Naive thymus-derived CD4-positive, alpha-beta T cell (primary cell): Measurements from ENCODE around the gene CFAP73. TPM values are rescaled to one million over a fixed set of nuclear protein-coding genes. Genes with fewer than 3 reads are reported as not detected.

Experiments
- ATAC-seq: fragments of 150-1000 bp; cut with Tn5 transposase; 2 replicates; pipeline ENCODE4 v1.10.0; 2021; ENCODE audit warnings: mild to moderate bottlenecking, moderate library complexity
- CTCF ChIA-PET: fragments of 350-600 bp; sonication (Branson Sonifier 250); formaldehyde crosslinking; loops from one replicate; lab custom pipeline; 2021; ENCODE audit warnings: antibody characterized with exemption; lab: Charles Lee
- POLR2A ChIA-PET: fragments of 350-600 bp; sonication (Branson Sonifier 250); formaldehyde crosslinking; loops from one replicate; lab custom pipeline; 2021; ENCODE audit warnings: antibody characterized with exemption, inconsistent platforms; lab: Charles Lee
- DNase-seq, 9 donors: peaks; one replicate each; pipeline versions ENCODE4 v3.0.0 to v3.0.0-alpha.2; 2020 to 2022; ENCODE audit warnings: mixed read lengths in 1 of 9
- H3K27ac ChIP-seq: one replicate; pipeline ENCODE4 v1.7.0; 2013; ENCODE audit warnings: mild to moderate bottlenecking, low read depth, low read length, moderate library complexity
- H3K27me3 ChIP-seq, 2 donors: one replicate each; pipeline ENCODE4 v1.7.0; 2013; ENCODE audit warnings: low read length in 2 of 2, mild to moderate bottlenecking in 2 of 2, moderate library complexity in 2 of 2; ENCODE audit not compliant: control insufficient read depth in 2 of 2, insufficient read depth in 2 of 2
- H3K36me3 ChIP-seq, 3 experiments: 1 replicate in 2 of 3; 2 replicates in 1 of 3; pipeline ENCODE4 v1.7.0; 2013; ENCODE audit warnings: low read length in 3 of 3, mild to moderate bottlenecking in 3 of 3, moderate library complexity in 1 of 3; ENCODE audit not compliant: insufficient read depth in 3 of 3, control insufficient read depth in 2 of 3
- H3K4me1 ChIP-seq, 2 donors: one replicate each; pipeline ENCODE4 v1.7.0; 2013; ENCODE audit warnings: low read length in 2 of 2, mild to moderate bottlenecking in 2 of 2, moderate library complexity in 1 of 2; ENCODE audit not compliant: control insufficient read depth in 2 of 2, insufficient read depth in 2 of 2
- H3K4me3 ChIP-seq: 2 replicates; pipeline ENCODE4 v1.7.0; 2013; ENCODE audit warnings: mild to moderate bottlenecking, low read length
- H3K9me3 ChIP-seq, 3 experiments: 1 replicate in 2 of 3; 2 replicates in 1 of 3; pipeline ENCODE4 v1.7.0; 2013; ENCODE audit warnings: low read length in 3 of 3; ENCODE audit not compliant: control insufficient read depth in 2 of 3
- H3K27ac Mint-ChIP-seq, 9 donors: one replicate each; pipeline ENCODE4 v1.8.0; 2020 to 2022; ENCODE audit warnings: mixed read lengths in 9 of 9, mild to moderate bottlenecking in 8 of 9, moderate library complexity in 5 of 9, inconsistent platforms in 2 of 9
- H3K27me3 Mint-ChIP-seq, 5 donors: one replicate each; pipeline ENCODE4 v1.8.0; 2021 to 2022; ENCODE audit warnings: mixed read lengths in 5 of 5, mild to moderate bottlenecking in 1 of 5
- H3K36me3 Mint-ChIP-seq, 5 donors: one replicate each; pipeline ENCODE4 v1.8.0; 2020 to 2022; ENCODE audit warnings: mixed read lengths in 5 of 5, mild to moderate bottlenecking in 3 of 5, inconsistent platforms in 1 of 5
- H3K4me1 Mint-ChIP-seq, 7 donors: one replicate each; pipeline ENCODE4 v1.8.0; 2020 to 2022; ENCODE audit warnings: mixed read lengths in 7 of 7, mild to moderate bottlenecking in 3 of 7, inconsistent platforms in 1 of 7
- H3K4me3 Mint-ChIP-seq, 10 donors: one replicate each; pipeline ENCODE4 v1.8.0; 2020 to 2022; ENCODE audit warnings: mild to moderate bottlenecking in 10 of 10, mixed read lengths in 10 of 10, moderate library complexity in 6 of 10, inconsistent platforms in 2 of 10
- H3K9me3 Mint-ChIP-seq, 11 donors: one replicate each; pipeline ENCODE4 v1.8.0; 2020 to 2022; ENCODE audit warnings: mixed read lengths in 11 of 11, mild to moderate bottlenecking in 4 of 11, inconsistent platforms in 1 of 11, moderate library complexity in 1 of 11
- intact Hi-C, 2 donors: fragments of 100-400 bp; cut with micrococcal nuclease; formaldehyde crosslinking; loops; one replicate each; pipeline ENCODE4 v1.15.1; 2023
- polyA plus RNA-seq, 2 donors: library from polyadenylated mRNA; unstranded; fragments of 300-500 nt; fragmentation: Illumina TruSeq; gene quantifications; one replicate each; pipeline ENCODE4 v1.2.3, GENCODE V29; 2021
- total RNA-seq, 6 experiments: library from RNA in 5 of 6; stranded (reverse) in 5 of 6; gene quantifications; 1 replicate in 5 of 6; 2 replicates in 1 of 6; pipeline ENCODE4 v1.2.3 and lab custom pipeline; 2021 to 2026

Gene CFAP73
- total RNA-seq (under 1 TPM in 3 of 5 experiments, not detected in 2; 0.29 to 0.88 (median 0.48) TPM), polyA plus RNA-seq (not detected), total RNA-seq (lab: John Stamatoyannopoulos, UW) (not detected)

GRCh38 chr12:113149361-113150150, at the start of gene CFAP73:
Gene CFAP73, plus strand, starts transcription at chr12:113149724. Its CDS starts 134 bp downstream, at chr12:113149858.
- CTCF ChIA-PET, result interaction anchor here (0.5 kb wide), 1 partner anchor 236 kb away, joined by 3 read pairs; no protein-coding TSS in a partner anchor
- H3K4me3 ChIP-seq, result no peak within 1 kb of the TSS
- Mint-ChIP-seq H3K4me3 (no peak within 1 kb of the TSS), H3K36me3 (peaks cover 0 to 6% (median 0%) of the 10 kb centered on the region in 5 donors), H3K27ac (no peak within 1 kb of the TSS), H3K27me3 (peaks cover 0 to 42% (median 0%) of the 10 kb centered on the region in 5 donors), H3K4me1 (peaks cover 0 to 22% (median 19%) of the 10 kb centered on the region in 7 donors), H3K9me3 (peaks cover 0 to 14% (median 5%) of the 10 kb centered on the region in 11 donors)
- no peak within 1 kb of the TSS for H3K27ac ChIP-seq
- peaks cover 0 to 13% of the 10 kb centered on the region in 2 donors for H3K4me1 ChIP-seq
- DNase-seq (peak in 1 of 9 donors; percentile 41), ATAC-seq (no peak)
- no peaks in the 10 kb centered on the region for H3K36me3 ChIP-seq
- H3K27me3 ChIP-seq, result no peaks in the 10 kb centered on the region
- intact Hi-C loops, result loop anchor here in 1 of 2 donors (10.0 kb wide), 1 partner anchor 245 kb away; the partner anchor contains the start of gene OAS1
- POLR2A ChIA-PET, result no interaction called here
- no peaks in the 10 kb centered on the region for H3K9me3 ChIP-seq

GRCh38 chr12:113099764-113100163, 49.8 kb upstream of the CFAP73 start:
- Mint-ChIP-seq H3K9me3 (peaks cover 0 to 1% (median 0%) of the 10 kb centered on the region in 11 donors), H3K4me3 (no peak overlapping the region), H3K4me1 (peaks cover 8 to 47% (median 33%) of the 10 kb centered on the region in 7 donors), H3K27me3 (no peaks in the 10 kb centered on the region), H3K27ac (peak overlapping the region in 3 of 9 donors; percentile 57 to 83 (median 76)), H3K36me3 (peaks cover 0 to 8% (median 0%) of the 10 kb centered on the region in 5 donors)
- no peak overlapping the region for H3K4me3 ChIP-seq
- peaks cover 0 to 21% (median 0%) of the 10 kb centered on the region in 3 experiments for H3K36me3 ChIP-seq
- no peaks in the 10 kb centered on the region for H3K9me3 ChIP-seq
- POLR2A ChIA-PET, result interaction anchor here (1.2 to 1.7 kb wide), 2 partner anchors 10 to 41 kb away, joined by 3 read pairs; no protein-coding TSS in a partner anchor
- H3K27me3 ChIP-seq, result no peaks in the 10 kb centered on the region
- CTCF ChIA-PET, result interaction anchor here (1.2 to 6.4 kb wide), 4 partner anchors 38 to 107 kb away, joined by 3 to 73 read pairs (median 5); no protein-coding TSS in a partner anchor
- intact Hi-C loops, result loop anchor here (2.0 to 5.0 kb wide), 3 partner anchors 53 to 107 kb away; no protein-coding TSS in a partner anchor
- DNase-seq, result no peak
- no peak overlapping the region for H3K27ac ChIP-seq
- H3K4me1 ChIP-seq, result peaks cover 0 to 21% of the 10 kb centered on the region in 2 donors
- no peak for ATAC-seq

- Mint-ChIP-seq H3K27me3 (no peaks in the 10 kb centered on the region), H3K36me3 (no peaks in the 10 kb centered on the region), H3K9me3 (peaks cover 0 to 1% (median 0%) of the 10 kb centered on the region in 11 donors), H3K4me3 (no peak overlapping the region), H3K4me1 (peaks cover 8 to 45% (median 27%) of the 10 kb centered on the region in 7 donors), H3K27ac (no peak overlapping the region)
- no peak for ATAC-seq
- ChIA-PET POLR2A (interaction anchor here (0.7 kb wide), 1 partner anchor 16 kb away, joined by 3 read pairs; no protein-coding TSS in a partner anchor), CTCF (interaction anchor here (0.7 to 6.4 kb wide), 3 partner anchors 10 to 58 kb away, joined by 4 to 73 read pairs (median 4); no protein-coding TSS in a partner anchor)
- H3K4me3 ChIP-seq, result no peak overlapping the region
- no peak for DNase-seq
- peaks cover 0 to 21% of the 10 kb centered on the region in 2 donors for H3K4me1 ChIP-seq
- H3K9me3 ChIP-seq, result no peaks in the 10 kb centered on the region
- intact Hi-C loops, result no loop called here
- H3K36me3 ChIP-seq, result peaks cover 0 to 4% (median 0%) of the 10 kb centered on the region in 3 experiments
- H3K27ac ChIP-seq, result no peak overlapping the region
- no peaks in the 10 kb centered on the region for H3K27me3 ChIP-seq
Measured at GRCh38 chr12:113101751-113102150, 47.8 kb upstream of the CFAP73 start.

- no peak overlapping the region for H3K27ac ChIP-seq
- DNase-seq (no peak), ATAC-seq (no peak)
- peaks cover 0 to 19% of the 10 kb centered on the region in 2 donors for H3K4me1 ChIP-seq
- Mint-ChIP-seq H3K4me1 (peaks cover 8 to 39% (median 22%) of the 10 kb centered on the region in 7 donors), H3K36me3 (no peaks in the 10 kb centered on the region), H3K9me3 (peaks cover 0 to 1% (median 0%) of the 10 kb centered on the region in 11 donors), H3K27ac (peak overlapping the region in 5 of 9 donors; percentile 15 to 79 (median 55)), H3K27me3 (no peaks in the 10 kb centered on the region), H3K4me3 (peak overlapping the region in 1 of 10 donors; percentile 13)
- H3K9me3 ChIP-seq, result no peaks in the 10 kb centered on the region
- intact Hi-C loops, result loop anchor here in 1 of 2 donors (1.0 kb wide), 1 partner anchor 255 kb away; the partner anchor contains the start of gene PLBD2
- ChIA-PET POLR2A (interaction anchor here (1.0 kb wide), 1 partner anchor 13 kb away, joined by 3 read pairs; no protein-coding TSS in a partner anchor), CTCF (no interaction called here)
- no peaks in the 10 kb centered on the region for H3K27me3 ChIP-seq
- no peak overlapping the region for H3K4me3 ChIP-seq
- H3K36me3 ChIP-seq, result no peaks in the 10 kb centered on the region
Measured at GRCh38 chr12:113102811-113103210, 46.7 kb upstream of the CFAP73 start.

- Histone ChIP-seq H3K27ac (peak overlapping the region; percentile 10), H3K36me3 (no peaks in the 10 kb centered on the region), H3K27me3 (no peaks in the 10 kb centered on the region), H3K9me3 (no peaks in the 10 kb centered on the region), H3K4me1 (peaks cover 0 to 8% of the 10 kb centered on the region in 2 donors), H3K4me3 (peak overlapping the region; percentile 65)
- Mint-ChIP-seq H3K4me1 (peaks cover 7 to 28% (median 12%) of the 10 kb centered on the region in 7 donors), H3K36me3 (no peaks in the 10 kb centered on the region), H3K27me3 (no peaks in the 10 kb centered on the region), H3K9me3 (peaks cover 0 to 1% (median 0%) of the 10 kb centered on the region in 11 donors), H3K27ac (peak overlapping the region; percentile 18 to 93 (median 87)), H3K4me3 (peak overlapping the region; percentile 74 to 91 (median 86))
- peak; percentile 46 to 80 (median 76) for DNase-seq
- ChIA-PET CTCF (interaction anchor here (0.6 to 0.8 kb wide), 2 partner anchors 36 to 53 kb away, joined by 3 to 5 read pairs; no protein-coding TSS in a partner anchor), POLR2A (interaction anchor here (0.7 to 1.0 kb wide), 2 partner anchors 14 to 61 kb away, joined by 3 to 4 read pairs; no protein-coding TSS in a partner anchor)
- ATAC-seq, result peak; percentile 92
- intact Hi-C loops, result loop anchor here in 1 of 2 donors (1.0 kb wide), 1 partner anchor 254 kb away; the partner anchor contains the start of gene PLBD2
Measured at GRCh38 chr12:113103756-113104450, 45.6 kb upstream of the CFAP73 start.
